Measurements from ENCODE around the gene ZBTB43.
A peak's percentile ranks its signal among the peaks of the same experiment; 100 is the strongest.
"Not testable (repeated sequence)": the region's sequence is repeated elsewhere in the genome, so short reads cannot be mapped to it uniquely, and the experiment has no call there.

The ZBTB43 gene

GRCh38 chr9:126804696-126805553 lies at the start of gene ZBTB43:
ZBTB43 (plus strand) TSS chr9:126805040; CDS start chr9:126832510, 27,470 bp downstream.
- intact Hi-C loops (cut with DNase I) = no loop called here

DNA sequence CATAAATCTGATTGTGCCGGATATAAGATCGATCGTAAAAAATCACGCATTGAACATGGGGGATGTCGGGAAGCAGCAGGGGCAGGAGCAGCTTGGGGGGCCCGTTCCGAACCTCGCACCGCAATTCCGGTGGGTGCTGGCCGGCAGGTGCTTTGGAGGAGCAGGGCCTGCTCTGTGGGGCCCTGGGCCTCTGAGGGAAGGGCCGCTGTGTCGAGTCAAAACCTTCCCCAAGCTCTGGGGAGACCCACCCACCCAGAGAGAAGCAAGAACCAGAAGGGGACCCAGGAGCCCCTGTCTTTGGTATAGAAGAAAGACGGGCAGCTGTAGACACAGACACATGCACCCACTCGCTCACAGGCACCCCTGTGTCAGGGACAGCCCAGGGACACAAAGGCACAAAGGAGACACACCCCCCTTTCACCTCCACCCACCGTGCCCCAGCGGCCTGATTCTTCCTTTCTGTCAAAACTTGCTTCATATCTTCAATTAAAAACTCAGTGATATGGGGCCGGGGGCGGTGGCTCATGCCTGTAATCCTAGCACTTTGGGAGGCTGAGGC lies 49.4 kb upstream of the ZBTB43 start:
- intact Hi-C loops (cut with DNase I) = no loop called here
- DNase-seq = no peak

More at GRCh38 chr9:126804696-126805553, at the start of gene ZBTB43:
- DNase-seq = peak; percentile 88 to 98 (median 96)

- intact Hi-C loops (cut with DNase I) = no loop called here
- DNase-seq = no peak
Measured at GRCh38 chr9:126756238-126756637, 48.6 kb upstream of the ZBTB43 start.

DNA sequence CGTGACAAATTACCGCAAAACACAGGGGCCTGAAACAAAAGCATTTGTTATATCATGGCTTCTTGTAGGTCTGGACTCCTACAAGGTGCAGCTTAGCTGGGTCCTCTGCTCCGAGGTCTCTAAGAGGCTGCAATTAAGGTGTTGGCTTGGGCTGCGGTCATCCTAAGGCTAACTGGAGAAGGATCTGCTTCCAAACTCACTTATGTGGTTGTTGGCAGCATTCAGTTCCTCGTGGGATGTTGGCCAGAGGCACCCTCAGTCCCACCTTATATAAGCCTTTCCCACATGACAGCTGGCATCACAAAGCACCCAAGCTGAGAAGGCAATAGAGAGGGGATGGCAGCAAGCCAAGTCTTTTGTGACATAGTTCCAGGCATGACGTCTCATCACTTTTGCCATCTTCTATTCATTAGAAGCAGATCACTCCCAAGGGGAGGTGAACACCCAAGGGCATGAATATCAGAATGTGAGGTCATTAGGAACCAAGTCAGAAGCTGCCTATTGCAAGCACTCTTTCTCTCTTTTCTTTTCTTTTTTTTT lies 47.9 kb upstream of the ZBTB43 start:
- intact Hi-C loops (cut with DNase I) = no loop called here
- DNase-seq = peak in 1 of 42 donors; percentile 2

DNA sequence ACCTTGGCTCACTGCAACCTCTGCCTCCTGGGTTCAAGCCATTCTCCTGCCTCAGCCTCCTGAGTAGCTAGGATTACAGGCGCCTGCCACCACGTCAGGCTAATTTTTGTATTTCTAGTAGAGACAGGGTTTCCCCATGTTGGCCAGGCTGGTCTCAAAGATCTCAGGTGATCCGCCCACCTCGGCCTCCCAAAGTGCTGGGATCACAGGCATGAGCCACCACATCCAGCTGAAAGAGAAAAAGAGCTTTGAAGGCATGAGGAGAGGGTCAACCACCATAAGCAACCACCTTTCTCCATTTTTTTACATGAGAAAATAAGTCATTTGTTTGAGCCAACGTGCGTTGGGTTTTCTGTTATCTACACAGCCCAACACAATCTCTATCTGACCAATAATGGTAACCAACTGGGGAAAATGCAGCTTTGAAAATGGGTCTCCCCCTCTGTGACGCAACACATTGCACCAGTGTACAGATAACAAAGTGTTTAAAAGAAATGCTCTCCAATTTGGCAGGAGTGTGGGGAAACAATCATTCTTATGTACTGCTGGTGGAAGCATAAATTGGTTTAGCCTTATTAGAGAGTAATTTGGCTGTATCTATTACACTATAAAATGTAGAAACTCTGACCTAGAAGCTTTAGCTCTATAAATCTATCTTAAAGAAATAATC lies 45.8 kb upstream of the ZBTB43 start:
- intact Hi-C loops (cut with DNase I) = no loop called here
- DNase-seq = peak in 1 of 42 donors; percentile 9

DNA sequence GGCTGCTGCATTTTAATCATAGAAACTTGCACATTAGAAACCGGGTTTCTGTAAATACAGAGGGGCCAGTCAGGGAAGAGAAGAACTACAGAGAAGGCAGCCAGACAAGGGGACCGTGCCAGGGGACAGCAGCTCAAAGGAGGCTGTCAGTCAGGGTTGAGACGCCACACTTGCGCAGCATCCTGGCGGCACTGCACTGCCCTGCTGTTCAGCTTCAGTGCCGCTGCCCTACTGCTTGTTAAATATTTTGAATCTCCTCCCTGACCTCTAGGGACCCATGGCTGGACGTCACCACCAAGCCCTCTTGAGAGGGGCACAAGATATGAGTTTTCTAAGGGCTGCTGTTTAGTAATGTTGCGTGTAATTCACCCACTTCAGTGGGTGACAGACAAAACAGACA lies 43.6 kb upstream of the ZBTB43 start:
- intact Hi-C loops (cut with DNase I) = no loop called here
- peak in 1 of 42 donors; percentile 10 for DNase-seq

- intact Hi-C loops (cut with DNase I) = no loop called here
- no peak for DNase-seq
Measured at GRCh38 chr9:126763130-126763764, 41.6 kb upstream of the ZBTB43 start.

DNA sequence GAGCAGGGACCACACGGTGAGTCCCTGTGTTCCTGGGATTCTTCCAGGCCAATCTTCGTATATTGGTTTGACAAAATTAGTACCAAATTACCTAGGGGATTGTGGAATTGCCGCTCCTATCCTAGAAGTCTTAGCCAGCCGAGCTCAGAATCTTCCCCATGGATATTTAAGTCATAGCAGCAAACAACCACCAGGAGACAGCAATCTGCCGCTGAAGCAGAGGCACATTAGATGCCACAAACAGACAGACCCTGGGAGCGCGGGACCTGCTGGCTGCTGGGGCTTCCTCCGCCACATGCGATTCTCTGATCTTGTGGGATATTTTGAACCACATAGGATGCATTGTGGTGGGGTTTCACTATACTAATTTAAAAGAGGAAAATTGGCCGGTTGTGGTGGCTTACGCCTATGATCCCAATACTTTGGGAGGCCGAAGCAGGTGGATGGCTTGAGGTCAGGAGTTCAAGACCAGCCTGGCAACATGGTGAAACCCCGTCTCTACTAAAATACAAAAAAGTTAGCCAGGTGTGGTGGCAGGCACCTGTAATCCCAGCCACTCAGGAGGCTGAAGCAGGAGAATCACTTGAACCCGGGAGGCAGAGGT lies 31.7 kb upstream of the ZBTB43 start:
- peak in 1 of 42 donors; percentile 33 for DNase-seq
- intact Hi-C loops (cut with DNase I) = no loop called here

GRCh38 chr9:126775926-126776325 lies 28.9 kb upstream of the ZBTB43 start:
- intact Hi-C loops (cut with DNase I) = no loop called here
- no peak for DNase-seq

DNA sequence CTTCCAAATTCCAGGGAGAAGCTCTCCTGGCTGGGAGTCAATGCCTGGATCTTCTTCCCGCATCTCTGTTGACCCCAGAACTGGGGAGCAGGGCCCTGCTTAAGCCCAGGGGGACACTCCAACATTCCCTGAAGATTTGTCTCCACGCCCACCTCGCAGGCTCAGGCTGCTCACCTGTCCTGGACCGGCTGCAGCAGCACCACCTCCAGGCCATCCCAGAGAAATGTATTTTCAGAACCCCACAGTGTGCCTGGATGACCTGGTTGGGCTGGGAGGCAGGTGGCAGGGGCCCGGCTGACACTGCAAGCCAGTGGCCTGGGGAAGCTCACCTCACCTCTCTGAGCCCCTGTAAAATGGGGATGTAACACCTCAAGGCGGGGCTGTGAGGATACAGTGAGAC lies 27.1 kb upstream of the ZBTB43 start:
- intact Hi-C loops (cut with DNase I) = no loop called here
- peak in 6 of 42 donors; percentile 5 to 42 (median 21) for DNase-seq

- intact Hi-C loops (cut with DNase I) = no loop called here
- DNase-seq = no peak
Measured at GRCh38 chr9:126778141-126778540, 26.7 kb upstream of the ZBTB43 start.

DNA sequence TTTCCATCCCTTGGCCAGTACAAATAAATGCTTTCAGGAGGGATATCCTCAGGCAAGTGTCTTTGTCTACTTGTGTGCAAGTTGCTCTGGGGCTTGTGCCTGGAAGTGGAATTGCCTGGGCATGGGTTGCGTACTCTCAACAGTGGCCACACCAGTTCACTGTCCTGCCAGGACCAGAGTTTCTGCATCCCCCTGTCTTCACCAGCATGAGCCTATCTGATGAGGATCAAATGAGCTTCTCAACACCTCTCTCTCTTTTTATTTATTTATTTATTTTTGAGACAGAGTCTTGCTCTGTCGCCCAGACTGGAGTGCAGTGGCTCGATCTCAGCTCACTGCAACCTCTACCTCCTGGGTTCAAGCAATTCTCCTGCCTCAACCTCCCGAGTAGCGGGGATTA lies 26.1 kb upstream of the ZBTB43 start:
- DNase-seq = peak in 1 of 42 donors; percentile 16
- intact Hi-C loops (cut with DNase I) = not testable (repeated sequence)

- peak; percentile 76 to 96 (median 88) for DNase-seq
- intact Hi-C loops (cut with DNase I) = loop anchor here (5.0 to 10.0 kb wide), 3 partner anchors 74 to 284 kb away; partner anchors contain the start of gene LMX1B
Measured at GRCh38 chr9:126781186-126782052, 23.4 kb upstream of the ZBTB43 start.

DNA sequence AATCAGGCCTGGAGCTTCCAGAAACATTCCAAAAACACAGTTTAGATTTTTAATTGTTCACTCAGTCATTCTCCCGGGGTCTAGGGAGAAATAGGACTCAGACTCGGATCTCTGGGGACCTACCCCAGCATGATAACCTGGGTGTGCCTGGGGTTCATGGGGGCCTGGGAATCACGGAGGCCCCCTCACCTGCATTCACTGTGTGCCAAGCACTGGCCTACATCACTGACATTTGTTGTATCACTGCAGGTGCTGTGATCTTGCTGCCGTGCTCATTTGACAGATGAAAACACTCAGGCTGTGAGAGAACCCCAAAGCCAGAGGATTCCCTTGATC lies 22.8 kb upstream of the ZBTB43 start:
- DNase-seq = no peak
- intact Hi-C loops (cut with DNase I) = loop anchor here (5.0 to 10.0 kb wide), 3 partner anchors 75 to 285 kb away; partner anchors contain the start of gene LMX1B

GRCh38 chr9:126783949-126784348 lies 20.9 kb upstream of the ZBTB43 start:
- DNase-seq = peak in 1 of 42 donors; percentile 22
- intact Hi-C loops (cut with DNase I) = loop anchor here (5.0 to 10.0 kb wide), 3 partner anchors 77 to 287 kb away; partner anchors contain the start of gene LMX1B

DNA sequence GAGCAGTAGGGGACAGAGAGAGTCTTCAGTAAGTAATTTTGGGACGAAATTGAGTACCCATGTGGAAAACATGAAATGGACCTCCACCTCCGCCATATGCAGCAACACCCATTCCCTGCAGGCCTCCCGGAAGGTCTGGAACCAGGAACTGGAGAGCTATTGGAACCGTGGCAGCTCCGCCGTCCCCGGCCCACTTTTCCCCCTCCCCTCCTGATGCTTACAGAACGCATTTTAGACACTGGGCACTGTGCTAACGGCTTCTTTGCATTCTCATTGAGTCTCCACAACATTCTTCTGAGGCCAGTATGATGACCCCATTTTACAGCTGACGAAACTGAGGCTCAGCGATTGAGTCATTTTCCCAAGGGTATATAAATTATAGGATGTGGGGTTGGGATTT lies 20.4 kb upstream of the ZBTB43 start:
- peak in 2 of 42 donors; percentile 9 to 13 for DNase-seq
- intact Hi-C loops (cut with DNase I) = loop anchor here (5.0 to 10.0 kb wide), 3 partner anchors 77 to 287 kb away; partner anchors contain the start of gene LMX1B

GRCh38 chr9:126784841-126785240 lies 20.0 kb upstream of the ZBTB43 start:
- intact Hi-C loops (cut with DNase I) = loop anchor here (5.0 to 10.0 kb wide), 3 partner anchors 78 to 288 kb away; partner anchors contain the start of gene LMX1B
- DNase-seq = peak in 1 of 42 donors; percentile 15

Measured in head of caudate nucleus (tissue), 42 donors.